ENCODE results near the gene ADRA2B. TPM values are rescaled to one million over a fixed set of nuclear protein-coding genes. Genes with fewer than 3 reads are reported as not detected.

The ADRA2B gene
- total RNA-seq, 1 experiment from 2014 or later = not detected

DNA sequence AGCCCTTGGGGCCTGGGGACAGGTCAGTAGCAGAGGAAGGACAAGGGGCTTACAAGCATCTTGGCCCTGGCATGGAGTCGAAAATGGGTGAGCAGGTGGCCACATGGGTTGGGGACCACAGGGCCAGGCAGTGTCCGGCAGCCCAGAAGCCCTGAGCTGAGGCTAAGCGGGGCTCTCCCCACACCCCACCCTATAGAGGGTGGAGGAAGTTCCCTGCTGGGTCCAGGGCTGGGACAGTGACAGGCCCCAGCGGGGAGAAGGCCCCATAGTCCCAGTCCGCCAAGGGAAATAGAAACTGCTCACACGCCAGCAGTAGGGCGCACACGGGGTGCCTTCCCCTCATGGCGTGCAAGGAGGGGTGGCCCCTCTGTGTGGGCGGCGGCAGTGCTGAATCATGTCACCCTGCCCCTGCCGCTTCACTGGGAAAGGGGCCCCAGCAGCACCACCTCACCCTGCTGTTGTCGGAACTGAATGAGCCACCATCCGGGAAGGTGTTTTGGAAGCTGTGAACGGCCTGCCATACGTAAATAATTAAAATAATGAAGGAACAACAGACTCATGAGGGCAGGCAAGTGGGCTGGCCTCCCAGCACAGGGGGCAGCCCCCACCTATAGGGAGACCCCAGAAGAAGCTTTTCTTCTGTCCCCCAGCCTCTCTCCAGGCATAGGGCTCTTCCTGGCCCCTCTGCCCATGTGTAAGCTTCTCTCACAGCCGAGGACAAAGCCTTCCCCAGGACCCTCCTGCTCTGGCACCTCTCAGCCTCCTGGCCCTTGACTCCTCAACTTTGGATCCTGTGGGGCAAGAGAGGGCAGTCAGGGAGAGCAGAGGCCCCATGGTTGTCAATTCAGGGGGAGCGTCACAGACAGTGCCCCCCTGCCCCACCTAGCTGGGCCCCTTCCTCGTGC lies 41.5 kb upstream of the ADRA2B start:
- BruUV-seq (replicated peaks) = no TSS peak
- H3K4me3 Mint-ChIP-seq (ENCODE audit: unreplicated experiment) = no peak overlapping the region
- CTCF ChIA-PET = interaction anchor here (0.7 to 1.9 kb wide), 2 partner anchors 16 to 135 kb away, joined by 4 to 8 read pairs; no protein-coding TSS in a partner anchor
- POLR2A ChIA-PET = no interaction called here
- no peaks in the 10 kb centered on the region for H3K36me3 Mint-ChIP-seq (ENCODE audit: insufficient read depth, unreplicated experiment)
- no peak overlapping the region for H3K27ac Mint-ChIP-seq (ENCODE audit: low read depth, unreplicated experiment)
- H3K27me3 Mint-ChIP-seq (ENCODE audit: insufficient read depth, unreplicated experiment) = peaks cover 13% of the 10 kb centered on the region
- no peak for DNase-seq (ENCODE audit: unreplicated experiment)
- TF ChIP-seq CTCF (IDR thresholded peaks at IDR 0.05; ENCODE audit: unreplicated experiment) = no peak
- H3K4me1 Mint-ChIP-seq (ENCODE audit: insufficient read depth, unreplicated experiment) = no peaks in the 10 kb centered on the region
- intact Hi-C loops (cut with micrococcal nuclease) = no loop called here
- no peaks in the 10 kb centered on the region for H3K9me3 Mint-ChIP-seq (ENCODE audit: unreplicated experiment)

GRCh38 chr2:96156926-96157648 lies 40.7 kb upstream of the ADRA2B start:
- Mint-ChIP-seq H3K9me3 (ENCODE audit: unreplicated experiment) (no peaks in the 10 kb centered on the region), H3K27ac (ENCODE audit: low read depth, unreplicated experiment) (no peak overlapping the region), H3K4me3 (ENCODE audit: unreplicated experiment) (no peak overlapping the region), H3K4me1 (ENCODE audit: insufficient read depth, unreplicated experiment) (no peaks in the 10 kb centered on the region), H3K36me3 (ENCODE audit: insufficient read depth, unreplicated experiment) (no peaks in the 10 kb centered on the region), H3K27me3 (ENCODE audit: insufficient read depth, unreplicated experiment) (peaks cover 13% of the 10 kb centered on the region)
- DNase-seq (ENCODE audit: unreplicated experiment) = no peak
- no peak for TF ChIP-seq CTCF (IDR thresholded peaks at IDR 0.05; ENCODE audit: unreplicated experiment)
- ChIA-PET POLR2A (no interaction called here), CTCF (no interaction called here)
- intact Hi-C loops (cut with micrococcal nuclease) = no loop called here
- BruUV-seq (replicated peaks) = no TSS peak

- intact Hi-C loops (cut with micrococcal nuclease) = no loop called here
- Mint-ChIP-seq H3K9me3 (ENCODE audit: unreplicated experiment) (no peaks in the 10 kb centered on the region), H3K4me1 (ENCODE audit: insufficient read depth, unreplicated experiment) (no peaks in the 10 kb centered on the region), H3K4me3 (ENCODE audit: unreplicated experiment) (no peak overlapping the region), H3K36me3 (ENCODE audit: insufficient read depth, unreplicated experiment) (no peaks in the 10 kb centered on the region), H3K27ac (ENCODE audit: low read depth, unreplicated experiment) (no peak overlapping the region), H3K27me3 (ENCODE audit: insufficient read depth, unreplicated experiment) (peaks cover 13% of the 10 kb centered on the region)
- no peak for TF ChIP-seq CTCF (IDR thresholded peaks at IDR 0.05; ENCODE audit: unreplicated experiment)
- DNase-seq (ENCODE audit: unreplicated experiment) = no peak
- CTCF ChIA-PET = interaction anchor here (0.5 to 1.2 kb wide), 2 partner anchors 18 to 325 kb away, joined by 3 to 4 read pairs; no protein-coding TSS in a partner anchor
- POLR2A ChIA-PET = no interaction called here
- BruUV-seq (replicated peaks) = no TSS peak
Measured at GRCh38 chr2:96156011-96156820, 39.8 kb upstream of the ADRA2B start.

Measured in MCF 10A (cell line).